PC-3 (cell line): ENCODE results near the gene FBXL13.

Experiments
- EZH2 ChIP-seq: fragments of 300-600 bp; sonication (generic); IDR thresholded peaks from one replicate; pipeline ENCODE4 v1.6.1; 2017; ENCODE audit warnings: antibody characterized with exemption, mild to moderate bottlenecking, low read length; ENCODE audit not compliant: unreplicated experiment
- TF ChIP-seq, protein P1 (sequence below): fragments of 300-600 bp; sonication (generic); conservative IDR thresholded peaks from 2 replicates; pipeline ENCODE4 v1.5.1; 2017; ENCODE audit warnings: antibody characterized with exemption, low read depth, mild to moderate bottlenecking, low read length

- TF ChIP-seq, protein P1, sequence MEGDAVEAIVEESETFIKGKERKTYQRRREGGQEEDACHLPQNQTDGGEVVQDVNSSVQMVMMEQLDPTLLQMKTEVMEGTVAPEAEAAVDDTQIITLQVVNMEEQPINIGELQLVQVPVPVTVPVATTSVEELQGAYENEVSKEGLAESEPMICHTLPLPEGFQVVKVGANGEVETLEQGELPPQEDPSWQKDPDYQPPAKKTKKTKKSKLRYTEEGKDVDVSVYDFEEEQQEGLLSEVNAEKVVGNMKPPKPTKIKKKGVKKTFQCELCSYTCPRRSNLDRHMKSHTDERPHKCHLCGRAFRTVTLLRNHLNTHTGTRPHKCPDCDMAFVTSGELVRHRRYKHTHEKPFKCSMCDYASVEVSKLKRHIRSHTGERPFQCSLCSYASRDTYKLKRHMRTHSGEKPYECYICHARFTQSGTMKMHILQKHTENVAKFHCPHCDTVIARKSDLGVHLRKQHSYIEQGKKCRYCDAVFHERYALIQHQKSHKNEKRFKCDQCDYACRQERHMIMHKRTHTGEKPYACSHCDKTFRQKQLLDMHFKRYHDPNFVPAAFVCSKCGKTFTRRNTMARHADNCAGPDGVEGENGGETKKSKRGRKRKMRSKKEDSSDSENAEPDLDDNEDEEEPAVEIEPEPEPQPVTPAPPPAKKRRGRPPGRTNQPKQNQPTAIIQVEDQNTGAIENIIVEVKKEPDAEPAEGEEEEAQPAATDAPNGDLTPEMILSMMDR = no peak
- no peak for TF ChIP-seq EZH2
Observed at GRCh38 chr7:102817616-102818573, 256.7 kb downstream of the FBXL13 start.
